ENCODE results near the gene FMO3. TPM values are rescaled to one million over a fixed set of nuclear protein-coding genes. Genes with fewer than 3 reads are reported as not detected.

FMO3 gene
- total and polyA plus RNA-seq, 11 donors: 0.58 to 2.7 (median 1.5) TPM

DNA sequence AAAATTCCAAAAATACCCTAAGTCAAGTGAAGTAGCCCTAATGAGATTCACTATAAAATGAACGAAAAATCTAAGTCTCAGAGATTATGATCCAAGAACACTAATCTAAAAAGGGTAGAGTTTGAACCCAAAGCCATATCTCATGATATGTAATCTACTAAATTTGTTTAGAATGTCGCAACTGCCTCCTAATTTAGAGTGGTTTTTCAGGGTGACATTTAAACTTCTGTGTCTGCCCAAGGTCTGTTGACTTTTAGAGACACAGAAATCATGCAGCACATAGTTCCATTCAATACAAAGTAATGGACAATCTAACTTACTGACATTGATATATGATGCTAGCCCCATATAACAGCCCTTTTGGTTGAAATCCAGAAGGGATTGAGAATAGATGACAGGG, 28.9 kb downstream of the FMO3 start:
- intact Hi-C loops (cut with DNase I): loop anchor here in 1 of 10 donors (5.0 kb wide), 1 partner anchor 68 kb away; the partner anchor contains the start of gene FMO2
- no peaks in the 10 kb centered on the region for H3K27me3 ChIP-seq
- H3K36me3 ChIP-seq: no peaks in the 10 kb centered on the region
- DNase-seq (no peak), ATAC-seq (no peak)
- H3K4me1 ChIP-seq: peaks cover 0 to 26% (median 11%) of the 10 kb centered on the region in 12 donors
- 89 to 94% (median 90%) methylated on average over 2 of the region's 2 CpGs for WGBS, 4 donors
- no peak overlapping the region for H3K4me3 ChIP-seq
- TF ChIP-seq, protein P1, sequence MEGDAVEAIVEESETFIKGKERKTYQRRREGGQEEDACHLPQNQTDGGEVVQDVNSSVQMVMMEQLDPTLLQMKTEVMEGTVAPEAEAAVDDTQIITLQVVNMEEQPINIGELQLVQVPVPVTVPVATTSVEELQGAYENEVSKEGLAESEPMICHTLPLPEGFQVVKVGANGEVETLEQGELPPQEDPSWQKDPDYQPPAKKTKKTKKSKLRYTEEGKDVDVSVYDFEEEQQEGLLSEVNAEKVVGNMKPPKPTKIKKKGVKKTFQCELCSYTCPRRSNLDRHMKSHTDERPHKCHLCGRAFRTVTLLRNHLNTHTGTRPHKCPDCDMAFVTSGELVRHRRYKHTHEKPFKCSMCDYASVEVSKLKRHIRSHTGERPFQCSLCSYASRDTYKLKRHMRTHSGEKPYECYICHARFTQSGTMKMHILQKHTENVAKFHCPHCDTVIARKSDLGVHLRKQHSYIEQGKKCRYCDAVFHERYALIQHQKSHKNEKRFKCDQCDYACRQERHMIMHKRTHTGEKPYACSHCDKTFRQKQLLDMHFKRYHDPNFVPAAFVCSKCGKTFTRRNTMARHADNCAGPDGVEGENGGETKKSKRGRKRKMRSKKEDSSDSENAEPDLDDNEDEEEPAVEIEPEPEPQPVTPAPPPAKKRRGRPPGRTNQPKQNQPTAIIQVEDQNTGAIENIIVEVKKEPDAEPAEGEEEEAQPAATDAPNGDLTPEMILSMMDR (IDR thresholded peaks at IDR 0.05): no peak
- no peak for TF ChIP-seq POLR2A (IDR thresholded peaks at IDR 0.05)
- H3K9me3 ChIP-seq: no peaks in the 10 kb centered on the region
- no peak overlapping the region for H3K27ac ChIP-seq

DNA sequence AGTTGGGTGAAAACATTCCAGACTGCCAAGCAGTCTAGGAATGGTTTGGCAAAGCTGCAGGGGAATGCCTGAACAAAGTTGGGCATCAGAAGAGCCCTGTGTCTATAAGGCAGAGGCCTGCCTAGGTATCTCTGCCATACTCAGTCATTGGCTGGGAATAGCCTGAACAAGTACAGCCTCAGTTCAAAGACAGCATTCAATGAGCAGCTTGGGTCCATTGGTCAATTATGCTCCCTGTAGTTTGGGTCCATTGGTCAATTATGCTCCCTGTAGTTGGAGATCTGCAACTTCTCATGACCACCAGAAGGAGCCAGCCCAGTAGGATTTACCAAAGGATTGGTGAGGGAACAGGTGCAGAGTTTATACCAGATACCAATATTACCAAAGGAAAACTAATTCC, 31.6 kb downstream of the FMO3 start:
- intact Hi-C loops (cut with DNase I): loop anchor here in 1 of 10 donors (5.0 kb wide), 1 partner anchor 65 kb away; the partner anchor contains the start of gene FMO2
- Histone ChIP-seq H3K36me3 (no peaks in the 10 kb centered on the region), H3K9me3 (peaks cover 0 to 3% (median 0%) of the 10 kb centered on the region in 12 donors), H3K4me3 (no peak overlapping the region), H3K27me3 (no peaks in the 10 kb centered on the region), H3K27ac (peak overlapping the region in 7 of 12 donors; percentile 0 to 74 (median 38)), H3K4me1 (peaks cover 0 to 38% (median 17%) of the 10 kb centered on the region in 12 donors)
- DNase-seq (no peak), ATAC-seq (no peak)
- no peak for TF ChIP-seq POLR2A (IDR thresholded peaks at IDR 0.05)
- TF ChIP-seq, protein P1 (IDR thresholded peaks at IDR 0.05): no peak

DNA sequence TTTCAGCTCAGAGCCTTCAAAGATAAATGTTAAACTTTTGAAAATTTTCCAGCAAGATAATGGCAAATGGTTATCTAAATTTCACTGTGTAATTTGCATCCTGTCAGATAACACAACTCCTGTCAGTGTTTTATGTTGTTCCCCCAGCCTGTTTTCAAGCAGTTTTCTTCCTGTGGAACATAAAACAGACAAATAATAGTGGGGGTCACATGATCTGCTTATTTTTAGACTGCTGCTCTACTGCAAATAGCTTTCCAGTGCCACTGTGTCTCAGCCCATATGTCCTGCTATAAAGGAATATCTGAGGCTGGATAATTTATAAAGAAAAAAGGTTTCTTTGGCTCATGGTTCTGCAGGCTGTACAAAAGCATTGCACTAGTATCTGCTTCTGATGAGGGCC, 32.2 kb downstream of the FMO3 start:
- intact Hi-C loops (cut with DNase I): loop anchor here in 1 of 10 donors (5.0 kb wide), 1 partner anchor 64 kb away; the partner anchor contains the start of gene FMO2
- H3K27ac ChIP-seq: peak overlapping the region in 8 of 12 donors; percentile 0 to 74 (median 48)
- H3K9me3 ChIP-seq: peaks cover 0 to 3% (median 0%) of the 10 kb centered on the region in 12 donors
- DNase-seq (no peak), ATAC-seq (peak in 3 of 4 donors; percentile 53 to 69 (median 67))
- no peaks in the 10 kb centered on the region for H3K36me3 ChIP-seq
- H3K4me1 ChIP-seq: peaks cover 0 to 42% (median 18%) of the 10 kb centered on the region in 12 donors
- TF ChIP-seq, protein P1 (IDR thresholded peaks at IDR 0.05): no peak
- no peak for TF ChIP-seq POLR2A (IDR thresholded peaks at IDR 0.05)
- no peak overlapping the region for H3K4me3 ChIP-seq
- H3K27me3 ChIP-seq: no peaks in the 10 kb centered on the region

DNA sequence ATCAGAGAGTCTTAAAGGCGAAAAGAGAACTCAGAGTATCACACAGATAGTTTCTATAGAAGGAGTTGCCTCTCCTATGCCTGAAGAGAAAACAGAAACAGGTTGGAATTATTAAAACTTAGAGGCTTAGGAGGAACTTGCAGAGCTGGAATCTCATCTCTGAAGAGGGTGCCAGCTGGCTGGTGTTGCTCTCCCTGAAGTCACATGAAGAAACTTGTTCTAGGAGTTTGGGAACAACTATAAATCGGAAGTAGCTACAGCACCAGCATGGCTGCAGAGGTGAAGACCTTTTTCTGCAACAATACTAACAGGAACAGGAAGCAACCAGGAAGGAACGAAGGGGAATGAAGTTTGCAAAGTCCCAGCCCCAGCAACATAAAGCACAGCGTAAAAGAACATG, 35.8 kb downstream of the FMO3 start:
- Histone ChIP-seq H3K4me1 (peaks cover 0 to 42% (median 18%) of the 10 kb centered on the region in 12 donors), H3K27me3 (no peaks in the 10 kb centered on the region), H3K36me3 (no peaks in the 10 kb centered on the region), H3K27ac (peak overlapping the region in 6 of 12 donors; percentile 10 to 60 (median 40)), H3K9me3 (peaks cover 0 to 18% (median 0%) of the 10 kb centered on the region in 12 donors), H3K4me3 (no peak overlapping the region)
- ATAC-seq (peak in 3 of 4 donors; percentile 22 to 49 (median 49)), DNase-seq (peak in 3 of 5 donors; percentile 27 to 37 (median 32))
- no peak for TF ChIP-seq POLR2A (IDR thresholded peaks at IDR 0.05)
- TF ChIP-seq, protein P1 (IDR thresholded peaks at IDR 0.05): no peak
- WGBS, 4 donors: 58 to 71% (median 64%) methylated on average over 4 of the region's 4 CpGs
- intact Hi-C loops (cut with DNase I): no loop called here
